ENCODE data around the gene MBTPS1.

Gene MBTPS1

GRCh38 chr16:84049403-84050060, 67.2 kb downstream of the MBTPS1 start:
- DNase-seq: no peak

- DNase-seq: no peak
These were observed 67.9 kb downstream of the MBTPS1 start for GRCh38 chr16:84048871-84049270.

GRCh38 chr16:84048270-84048669, 68.5 kb downstream of the MBTPS1 start:
- no peak for DNase-seq

- no peak for DNase-seq
These were observed 69.1 kb downstream of the MBTPS1 start for GRCh38 chr16:84047626-84048025.

GRCh38 chr16:84047206-84047605, 69.5 kb downstream of the MBTPS1 start:
- DNase-seq: no peak

GRCh38 chr16:84045818-84046470, 70.8 kb downstream of the MBTPS1 start:
- DNase-seq: no peak

GRCh38 chr16:84045001-84045817, 71.5 kb downstream of the MBTPS1 start:
- DNase-seq: no peak

GRCh38 chr16:84044118-84044488, 72.6 kb downstream of the MBTPS1 start:
- DNase-seq: peak; percentile 17 to 28

GRCh38 chr16:84043486-84044117, 73.1 kb downstream of the MBTPS1 start:
- no peak for DNase-seq

GRCh38 chr16:84042879-84043485, 73.8 kb downstream of the MBTPS1 start:
- DNase-seq: no peak

GRCh38 chr16:84042308-84042878, 74.3 kb downstream of the MBTPS1 start, which contains the start of gene SLC38A8:
Gene SLC38A8 (minus strand): TSS chr16:84042795. CDS start chr16:84042157, 638 bp downstream.
- DNase-seq: no peak

GRCh38 chr16:84041881-84042280, 74.9 kb downstream of the MBTPS1 start:
- DNase-seq: no peak

GRCh38 chr16:84040823-84041820, 75.6 kb downstream of the MBTPS1 start:
- no peak for DNase-seq

- no peak for DNase-seq
These were observed 76.4 kb downstream of the MBTPS1 start for GRCh38 chr16:84040226-84040822.

- DNase-seq: no peak
These were observed 77.0 kb downstream of the MBTPS1 start for GRCh38 chr16:84039696-84040095.

- DNase-seq: no peak
These were observed 78.3 kb downstream of the MBTPS1 start for GRCh38 chr16:84038469-84038868.

- DNase-seq: no peak
These were observed 79.7 kb downstream of the MBTPS1 start for GRCh38 chr16:84036982-84037425.

- no peak for DNase-seq
These were observed 80.6 kb downstream of the MBTPS1 start for GRCh38 chr16:84036131-84036530.

- DNase-seq: no peak
These were observed 82.2 kb downstream of the MBTPS1 start for GRCh38 chr16:84034516-84034915.
